Measurements from ENCODE around the gene ADPGK. TPM values are rescaled to one million over a fixed set of nuclear protein-coding genes. Genes with fewer than 3 reads are reported as not detected.
A peak's percentile ranks its signal among the peaks of the same experiment; 100 is the strongest.
"Not testable (repeated sequence)": the region's sequence is repeated elsewhere in the genome, so short reads cannot be mapped to it uniquely, and the experiment has no call there.

The ADPGK gene
- total RNA-seq, 1 experiment from 2014 or later = 76.3 TPM

DNA sequence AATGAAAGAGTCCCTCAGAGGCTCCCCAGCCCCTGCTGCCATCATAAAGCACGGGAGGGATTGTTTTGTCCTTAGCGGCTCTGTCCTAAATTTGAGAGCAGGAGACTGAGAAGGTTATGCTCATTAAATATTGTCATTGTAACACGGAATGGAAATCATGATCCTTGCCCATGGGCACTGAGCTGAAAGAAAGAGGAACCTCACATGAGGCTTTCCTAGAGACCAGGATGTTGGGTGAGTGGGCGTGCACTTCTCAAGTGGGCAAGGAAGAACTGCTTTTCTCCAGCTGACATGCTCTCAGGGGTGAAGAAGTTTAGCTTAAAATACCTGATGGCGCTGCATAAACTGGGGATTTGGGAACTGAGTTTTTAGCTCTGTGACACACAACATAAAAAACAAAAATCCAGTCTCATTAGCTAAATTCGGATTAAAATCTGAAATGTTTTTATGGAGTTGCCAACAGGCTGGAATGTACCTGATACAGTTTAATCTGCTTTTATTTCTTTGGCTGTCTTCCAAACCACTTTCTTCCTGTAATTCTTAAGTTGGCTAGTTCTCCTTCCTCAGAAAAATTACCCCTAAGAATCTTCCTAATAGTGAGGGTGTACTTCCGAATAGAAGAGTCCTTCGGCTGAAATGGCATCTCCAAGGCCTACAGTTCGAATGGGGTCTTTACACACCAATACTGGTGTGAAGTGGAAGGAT lies 31.7 kb downstream of the ADPGK start:
- DNase-seq (ENCODE audit: low read depth) = no peak

GRCh38 chr15:72749700-72750099 lies 33.9 kb downstream of the ADPGK start:
- no peak for DNase-seq (ENCODE audit: low read depth)

- DNase-seq (ENCODE audit: low read depth) = peak; percentile 57
Observed at GRCh38 chr15:72740219-72740618, 43.3 kb downstream of the ADPGK start.

DNA sequence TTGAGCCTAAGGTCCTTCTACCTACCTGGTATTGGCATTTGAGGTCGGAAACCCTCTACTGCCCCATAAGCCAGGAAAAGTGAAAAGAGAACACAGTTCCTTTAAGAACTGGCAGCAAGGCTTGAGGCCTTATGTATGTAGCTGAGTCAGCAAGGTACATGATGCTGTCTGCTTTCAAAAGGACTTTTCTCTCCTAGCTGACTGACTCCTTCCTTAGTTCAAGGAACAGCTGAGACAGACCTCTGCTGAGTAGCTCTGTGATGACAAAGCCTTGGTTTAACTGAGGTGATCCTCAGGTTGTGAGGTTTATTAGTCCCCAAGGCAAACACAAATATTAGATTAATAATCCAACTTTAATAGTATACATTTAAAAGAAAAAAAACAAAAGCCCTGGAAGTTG lies 45.8 kb downstream of the ADPGK start:
- no peak for DNase-seq (ENCODE audit: low read depth)

GRCh38 chr15:72737061-72737460 lies 46.5 kb downstream of the ADPGK start:
- no peak for DNase-seq (ENCODE audit: low read depth)

- DNase-seq (ENCODE audit: low read depth) = no peak
Observed at GRCh38 chr15:72735111-72735510, 48.4 kb downstream of the ADPGK start.

GRCh38 chr15:72733941-72734738 lies 49.4 kb downstream of the ADPGK start:
- DNase-seq (ENCODE audit: low read depth) = no peak

- no peak for DNase-seq (ENCODE audit: low read depth)
Observed at GRCh38 chr15:72732516-72732915, 51.0 kb downstream of the ADPGK start.

DNA sequence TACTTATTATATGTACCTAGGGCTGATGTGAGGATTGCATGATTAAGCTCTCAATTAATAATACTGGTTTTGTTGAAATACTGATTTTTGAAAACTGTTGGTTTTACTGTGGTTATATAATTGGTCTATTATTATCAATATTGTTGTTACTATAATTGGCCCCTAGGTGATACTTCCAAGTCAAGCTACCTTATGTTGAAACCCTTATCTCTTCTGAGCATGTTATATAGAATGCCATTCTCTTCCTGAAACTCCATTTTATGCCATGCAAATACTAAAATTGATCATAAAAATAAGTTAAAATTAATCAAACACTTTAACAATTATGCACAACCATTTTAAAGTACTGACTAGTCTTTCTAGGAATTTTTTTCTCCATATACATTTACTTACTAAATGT lies 51.5 kb downstream of the ADPGK start:
- no peak for DNase-seq (ENCODE audit: low read depth)

DNA sequence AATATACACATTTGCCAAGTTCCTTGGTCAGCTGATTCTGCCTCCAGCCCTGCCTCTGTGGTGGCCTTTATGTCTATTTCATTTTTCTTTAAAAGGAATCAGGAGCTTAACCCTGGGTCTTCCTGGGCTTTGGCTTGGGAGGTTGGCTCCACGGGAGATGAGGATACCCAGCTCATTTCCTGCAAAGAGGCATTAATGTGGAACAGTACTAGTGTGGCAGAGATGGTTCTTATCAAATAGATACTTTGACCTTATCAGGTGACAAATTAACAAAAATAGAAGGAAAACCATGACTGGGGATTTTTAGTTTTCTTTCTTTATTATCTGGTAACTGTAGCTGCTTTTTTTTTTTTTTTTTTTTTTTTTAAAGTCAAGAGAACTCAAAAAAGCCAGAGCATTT lies 54.7 kb downstream of the ADPGK start:
- no peak for DNase-seq (ENCODE audit: low read depth)

GRCh38 chr15:72728249-72728648 lies 55.3 kb downstream of the ADPGK start:
- not testable (repeated sequence) for DNase-seq (ENCODE audit: low read depth)

DNA sequence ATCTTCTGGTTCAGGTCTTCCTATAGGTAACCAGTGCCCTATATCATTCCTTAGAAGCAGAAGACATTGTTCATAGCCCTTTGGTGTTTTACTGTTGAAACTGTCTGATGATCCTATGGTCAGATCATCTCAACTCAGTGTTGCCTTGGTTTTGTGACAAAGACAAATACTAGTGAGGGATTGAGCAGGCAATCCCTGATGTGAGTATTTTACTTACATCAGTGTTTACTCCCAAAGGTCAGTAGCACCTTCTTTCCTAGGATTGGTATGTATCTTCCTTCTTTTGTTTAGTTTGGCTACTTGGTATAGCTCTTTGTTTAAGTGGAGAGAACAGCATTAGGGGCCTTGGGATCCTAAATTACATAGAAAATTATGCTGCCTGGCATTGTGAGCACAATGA lies 56.4 kb downstream of the ADPGK start:
- DNase-seq (ENCODE audit: low read depth) = no peak

DNA sequence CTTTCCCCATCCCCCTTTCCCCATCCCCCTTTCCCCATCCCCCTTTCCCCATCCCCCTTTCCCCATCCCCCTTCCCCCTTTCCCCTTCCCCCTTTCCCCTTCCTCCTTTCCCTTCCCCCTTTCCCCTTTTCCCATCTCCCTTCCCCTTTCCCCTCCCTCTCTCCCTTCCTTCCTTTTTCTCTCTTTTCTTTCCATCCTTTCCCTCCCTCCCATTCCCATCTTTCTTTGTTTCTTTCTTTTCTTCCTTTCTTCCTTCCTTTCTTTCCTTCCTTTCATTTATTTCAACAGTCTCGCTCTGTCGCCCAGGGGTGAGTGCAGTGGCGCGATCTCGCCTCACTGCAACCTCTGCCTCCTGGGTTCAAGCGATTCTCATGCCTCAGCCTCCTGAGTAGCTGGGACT lies 57.7 kb downstream of the ADPGK start:
- DNase-seq (ENCODE audit: low read depth) = not testable (repeated sequence)

GRCh38 chr15:72725446-72725845 lies 58.1 kb downstream of the ADPGK start:
- DNase-seq (ENCODE audit: low read depth) = no peak

DNA sequence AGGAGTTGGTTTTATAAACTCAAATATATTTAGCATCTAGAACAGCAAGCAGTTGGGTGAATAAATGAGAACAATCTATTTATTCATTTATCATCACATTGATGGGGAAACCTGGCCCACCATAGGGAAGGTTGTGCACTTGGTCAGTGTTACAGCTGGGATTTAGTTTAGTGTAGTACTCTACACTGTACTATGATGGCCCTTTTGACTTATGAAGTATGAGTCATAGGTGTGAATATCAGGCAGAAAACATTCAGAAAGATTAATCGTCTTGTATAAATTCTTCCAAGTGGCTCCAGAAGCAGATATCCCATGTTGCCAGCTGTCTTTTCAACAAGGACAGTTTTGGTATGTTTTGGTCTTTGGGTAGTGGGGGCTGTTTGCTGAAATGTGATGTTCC lies 59.5 kb downstream of the ADPGK start:
- DNase-seq (ENCODE audit: low read depth) = no peak

DNA sequence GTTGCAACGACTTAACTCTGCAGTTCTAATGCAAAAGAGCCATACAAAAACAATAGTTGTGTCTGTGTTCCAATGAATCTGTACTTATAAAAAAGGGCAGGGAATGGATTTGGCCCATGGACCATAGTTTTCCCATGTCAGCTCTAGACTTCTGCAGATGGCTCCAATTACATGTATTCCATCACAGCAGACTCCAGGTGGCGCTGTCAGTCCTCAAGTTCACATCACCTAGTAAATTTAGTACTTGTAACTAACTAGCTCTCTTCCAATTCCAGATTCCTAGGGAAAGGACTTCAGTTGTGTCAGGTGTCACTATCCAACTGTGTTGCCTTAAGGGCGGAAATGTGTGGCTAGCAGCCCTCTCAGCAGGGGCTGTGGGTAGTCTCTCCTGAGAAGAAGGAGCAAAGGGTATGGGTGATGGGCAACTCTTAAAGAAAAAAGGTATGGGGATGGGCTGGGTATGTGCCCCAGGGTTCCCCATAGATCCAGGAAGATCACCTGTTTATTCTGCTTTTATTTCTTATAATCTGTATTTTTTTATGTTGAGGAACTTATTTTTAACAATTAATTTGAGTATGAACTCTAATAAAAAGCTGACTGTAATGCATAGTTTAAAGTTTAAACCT lies 61.4 kb downstream of the ADPGK start:
- peak; percentile 69 for DNase-seq (ENCODE audit: low read depth)

DNA sequence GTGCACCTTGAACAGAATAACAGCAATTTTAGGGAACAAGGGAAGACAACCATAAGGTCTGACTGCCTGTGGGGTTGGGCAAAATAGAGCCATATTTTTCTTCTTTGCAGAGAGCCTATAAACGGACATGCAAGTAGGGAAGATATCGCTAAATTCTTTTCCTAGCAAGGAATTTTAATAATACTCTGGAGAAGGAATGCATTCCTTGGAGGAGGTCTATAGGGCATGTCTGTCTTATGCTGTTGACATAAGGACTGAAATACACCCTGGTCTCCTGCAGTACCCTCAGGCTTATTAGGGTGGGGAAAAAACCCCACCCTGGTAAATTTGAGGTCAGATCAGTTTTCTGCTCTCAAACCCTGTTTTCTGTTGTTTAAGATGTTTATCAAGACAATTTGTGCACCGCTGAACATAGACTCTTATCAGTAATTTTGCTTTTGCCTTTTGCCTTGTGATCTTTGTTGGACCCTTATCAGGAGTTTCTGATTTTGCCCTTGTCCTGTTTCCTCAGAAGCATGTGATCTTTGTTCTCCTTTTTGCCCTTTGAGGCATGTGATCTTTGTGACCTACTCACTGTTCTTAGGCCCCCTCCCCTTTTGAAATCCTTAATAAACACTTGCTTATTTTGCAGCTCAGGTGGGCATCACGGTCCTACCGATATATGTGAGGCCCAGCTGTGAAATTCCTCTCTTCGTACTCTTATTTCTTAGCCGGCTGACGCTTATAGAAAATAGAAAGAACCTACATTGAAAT lies 74.8 kb downstream of the ADPGK start:
- not testable (repeated sequence) for DNase-seq (ENCODE audit: low read depth)

- DNase-seq (ENCODE audit: low read depth) = peak; percentile 8
Observed at GRCh38 chr15:72706266-72706665, 77.3 kb downstream of the ADPGK start.
